ENCODE results near the gene RASGRP2.
A peak's percentile ranks its signal among the peaks of the same experiment; 100 is the strongest.

RASGRP2 gene

GRCh38 chr11:64755681-64756361 lies 11.9 kb upstream of the RASGRP2 start:
- no peak for DNase-seq (ENCODE audit: low read depth)

- DNase-seq (ENCODE audit: low read depth), result no peak
These were observed 11.1 kb upstream of the RASGRP2 start for GRCh38 chr11:64754919-64755662.

- no peak for DNase-seq (ENCODE audit: low read depth)
These were observed 10.4 kb upstream of the RASGRP2 start for GRCh38 chr11:64754124-64754918.

GRCh38 chr11:64753380-64754123 lies 9.6 kb upstream of the RASGRP2 start:
- DNase-seq (ENCODE audit: low read depth), result no peak

GRCh38 chr11:64753019-64753379 lies 9.1 kb upstream of the RASGRP2 start:
- DNase-seq (ENCODE audit: low read depth), result no peak

GRCh38 chr11:64752175-64752970 lies 8.4 kb upstream of the RASGRP2 start:
- no peak for DNase-seq (ENCODE audit: low read depth)

- no peak for DNase-seq (ENCODE audit: low read depth)
These were observed 7.6 kb upstream of the RASGRP2 start for GRCh38 chr11:64751580-64751979.

GRCh38 chr11:64751136-64751535 lies 7.2 kb upstream of the RASGRP2 start:
- no peak for DNase-seq (ENCODE audit: low read depth)

- no peak for DNase-seq (ENCODE audit: low read depth)
These were observed 6.6 kb upstream of the RASGRP2 start for GRCh38 chr11:64750361-64751054.

- no peak for DNase-seq (ENCODE audit: low read depth)
These were observed 4.2 kb upstream of the RASGRP2 start for GRCh38 chr11:64747961-64748665.

- DNase-seq (ENCODE audit: low read depth), result no peak
These were observed 2.5 kb upstream of the RASGRP2 start for GRCh38 chr11:64746486-64746885.

GRCh38 chr11:64745521-64746328 lies 1.8 kb upstream of the RASGRP2 start:
- peak; percentile 91 for DNase-seq (ENCODE audit: low read depth)

- DNase-seq (ENCODE audit: low read depth), result peak; percentile 82
These were observed 1.2 kb upstream of the RASGRP2 start for GRCh38 chr11:64745189-64745520.

GRCh38 chr11:64744544-64745188 lies 724 bp upstream of the RASGRP2 start:
- DNase-seq (ENCODE audit: low read depth), result no peak

GRCh38 chr11:64742889-64743590 lies 902 bp downstream of the RASGRP2 start:
- peak; percentile 56 for DNase-seq (ENCODE audit: low read depth)

- peak; percentile 72 for DNase-seq (ENCODE audit: low read depth)
These were observed 1.7 kb downstream of the RASGRP2 start for GRCh38 chr11:64742087-64742888.

GRCh38 chr11:64741375-64742086 lies 2.4 kb downstream of the RASGRP2 start:
- no peak for DNase-seq (ENCODE audit: low read depth)
